Osteoblast (primary cell): ENCODE measurements around the gene BDKRB2. TPM values are rescaled to one million over a fixed set of nuclear protein-coding genes. Genes with fewer than 3 reads are reported as not detected.

Experiments used
- DNase-seq: peaks from one replicate; pipeline ENCODE4 v3.0.0; 2011; ENCODE audit warnings: low spot score, mixed read lengths; ENCODE audit not compliant: insufficient read length; ENCODE audit errors: missing footprints
- H2AFZ ChIP-seq: 2 replicates; pipeline ENCODE4 v1.6.0; 2011; ENCODE audit warnings: mild to moderate bottlenecking, low read length
- H3K27ac ChIP-seq: 2 replicates; pipeline ENCODE4 v1.5.1; 2011; ENCODE audit warnings: mild to moderate bottlenecking, low read depth, low read length, moderate library complexity
- H3K27me3 ChIP-seq: 2 replicates; pipeline ENCODE4 v1.6.0; 2012; ENCODE audit warnings: mild to moderate bottlenecking, control low read depth, inconsistent platforms, low read length, moderate library complexity; ENCODE audit not compliant: insufficient read depth
- H3K36me3 ChIP-seq: 2 replicates; pipeline ENCODE4 v1.5.1; 2011; ENCODE audit warnings: mild to moderate bottlenecking, low read length, control low read depth, moderate library complexity; ENCODE audit not compliant: insufficient read depth
- H3K4me1 ChIP-seq: 2 replicates; pipeline ENCODE4 v1.5.1; 2011; ENCODE audit warnings: mild to moderate bottlenecking, low read length, control low read depth, moderate library complexity; ENCODE audit not compliant: insufficient read depth
- H3K4me2 ChIP-seq: 2 replicates; pipeline ENCODE4 v1.6.0; 2011; ENCODE audit warnings: mild to moderate bottlenecking, low read length; ENCODE audit not compliant: insufficient read depth
- H3K4me3 ChIP-seq: fragments of 200-600 bp; sonication (generic); 3 replicates; pipeline ENCODE4 v1.5.1; 2012; ENCODE audit warnings: mild to moderate bottlenecking, low read length, inconsistent platforms; ENCODE audit not compliant: insufficient read depth
- H3K79me2 ChIP-seq: 2 replicates; pipeline ENCODE4 v1.6.0; 2012; ENCODE audit warnings: mild to moderate bottlenecking, low read length, control low read depth, inconsistent platforms; ENCODE audit not compliant: insufficient read depth
- H3K9me3 ChIP-seq: 2 replicates; pipeline ENCODE4 v1.5.1; 2011; ENCODE audit warnings: low read depth, low read length, control low read depth
- H4K20me1 ChIP-seq: 2 replicates; pipeline ENCODE4 v1.6.0; 2012; ENCODE audit warnings: mild to moderate bottlenecking, low read length, control low read depth; ENCODE audit not compliant: insufficient read depth
- total RNA-seq: library from RNA; depleted of rRNA; stranded (reverse); fragments of >200 nt; gene quantifications from 2 replicates; pipeline ENCODE4 v1.2.3, GENCODE V29; 2012
- TF ChIP-seq, protein P1 (sequence below): IDR thresholded peaks from 2 replicates; pipeline ENCODE4 v1.5.1; 2011; ENCODE audit warnings: mild to moderate bottlenecking, low read depth, low read length, moderate library complexity; ENCODE audit errors: extremely low read depth

BDKRB2 gene
- total RNA-seq, 1 donor = 7.6 TPM

DNA sequence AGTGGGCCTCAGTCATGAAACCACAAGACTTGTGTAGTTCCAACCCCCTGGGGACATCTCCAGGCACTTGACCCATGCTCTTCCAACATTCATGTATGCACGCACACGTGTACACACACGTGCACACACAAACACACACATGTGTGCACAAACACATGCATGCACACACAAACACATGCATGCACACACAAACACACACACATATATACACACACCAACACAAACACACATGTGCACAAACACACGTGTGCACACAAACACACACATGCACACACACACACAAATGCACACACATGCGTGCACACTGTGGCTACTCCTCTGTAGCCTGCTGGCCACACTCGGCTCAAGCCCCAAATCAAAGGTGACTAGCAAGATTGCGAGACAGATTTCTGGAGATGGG, 22.8 kb downstream of the BDKRB2 start:
- Histone ChIP-seq H3K4me2 (no peak overlapping the region), H3K4me1 (peaks cover 9% of the 10 kb centered on the region), H3K79me2 (no peaks in the 10 kb centered on the region), H3K27ac (no peak overlapping the region), H4K20me1 (peaks cover 2% of the 10 kb centered on the region), H3K36me3 (no peaks in the 10 kb centered on the region), H3K27me3 (no peaks in the 10 kb centered on the region), H3K9me3 (no peaks in the 10 kb centered on the region), H2AFZ (no peak overlapping the region), H3K4me3 (no peak overlapping the region)
- TF ChIP-seq, protein P1, sequence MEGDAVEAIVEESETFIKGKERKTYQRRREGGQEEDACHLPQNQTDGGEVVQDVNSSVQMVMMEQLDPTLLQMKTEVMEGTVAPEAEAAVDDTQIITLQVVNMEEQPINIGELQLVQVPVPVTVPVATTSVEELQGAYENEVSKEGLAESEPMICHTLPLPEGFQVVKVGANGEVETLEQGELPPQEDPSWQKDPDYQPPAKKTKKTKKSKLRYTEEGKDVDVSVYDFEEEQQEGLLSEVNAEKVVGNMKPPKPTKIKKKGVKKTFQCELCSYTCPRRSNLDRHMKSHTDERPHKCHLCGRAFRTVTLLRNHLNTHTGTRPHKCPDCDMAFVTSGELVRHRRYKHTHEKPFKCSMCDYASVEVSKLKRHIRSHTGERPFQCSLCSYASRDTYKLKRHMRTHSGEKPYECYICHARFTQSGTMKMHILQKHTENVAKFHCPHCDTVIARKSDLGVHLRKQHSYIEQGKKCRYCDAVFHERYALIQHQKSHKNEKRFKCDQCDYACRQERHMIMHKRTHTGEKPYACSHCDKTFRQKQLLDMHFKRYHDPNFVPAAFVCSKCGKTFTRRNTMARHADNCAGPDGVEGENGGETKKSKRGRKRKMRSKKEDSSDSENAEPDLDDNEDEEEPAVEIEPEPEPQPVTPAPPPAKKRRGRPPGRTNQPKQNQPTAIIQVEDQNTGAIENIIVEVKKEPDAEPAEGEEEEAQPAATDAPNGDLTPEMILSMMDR = no peak
- DNase-seq = no peak

DNA sequence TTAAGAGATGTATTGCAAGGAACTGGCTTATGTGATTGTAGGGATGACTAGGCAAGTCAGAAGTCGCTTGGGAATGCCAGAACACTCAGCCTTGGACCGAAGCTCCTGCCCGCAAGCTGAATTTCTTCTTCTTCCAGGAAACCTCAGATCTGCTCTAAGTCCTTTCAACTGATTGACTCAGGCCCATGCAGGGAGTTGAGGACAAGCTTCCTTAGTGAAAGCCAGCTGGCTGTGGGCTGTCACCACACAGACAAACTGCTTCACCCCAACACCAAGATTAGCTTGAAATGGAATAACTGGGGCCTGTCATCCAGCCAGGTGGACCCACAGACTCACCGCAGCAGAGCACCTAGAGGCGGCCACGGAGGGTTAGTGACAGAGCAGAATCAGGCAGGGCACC, 24.7 kb downstream of the BDKRB2 start:
- H3K4me3 ChIP-seq = no peak overlapping the region
- no peak for DNase-seq
- H3K27ac ChIP-seq = no peak overlapping the region
- peaks cover 2% of the 10 kb centered on the region for H4K20me1 ChIP-seq
- no peak overlapping the region for H2AFZ ChIP-seq
- H3K4me2 ChIP-seq = no peak overlapping the region
- no peaks in the 10 kb centered on the region for H3K27me3 ChIP-seq
- H3K36me3 ChIP-seq = no peaks in the 10 kb centered on the region
- no peaks in the 10 kb centered on the region for H3K79me2 ChIP-seq
- TF ChIP-seq, protein P1 = no peak
- H3K4me1 ChIP-seq = peaks cover 9% of the 10 kb centered on the region
- H3K9me3 ChIP-seq = no peaks in the 10 kb centered on the region

DNA sequence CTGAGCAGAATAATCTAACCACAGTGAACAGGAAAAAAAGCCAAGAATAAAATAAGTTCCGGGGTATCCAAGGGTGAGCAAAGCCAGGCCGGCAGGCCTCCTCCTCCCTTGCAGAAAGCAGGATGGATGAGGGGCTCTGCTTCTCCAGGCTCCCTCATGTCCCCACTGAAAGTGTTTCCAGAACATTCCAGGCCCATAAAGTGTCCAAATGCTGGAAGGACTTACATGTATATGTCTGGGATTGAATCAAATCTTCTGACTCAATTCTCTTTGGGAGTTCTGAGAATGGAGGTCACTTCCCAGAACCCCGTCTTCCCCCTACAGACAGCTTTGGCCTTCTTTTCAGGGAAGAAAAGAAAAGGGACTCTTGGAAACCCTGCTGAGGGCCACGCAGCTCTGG, 26.4 kb downstream of the BDKRB2 start:
- TF ChIP-seq, protein P1 = no peak
- Histone ChIP-seq H2AFZ (peak overlapping the region; percentile 9), H3K27ac (no peak overlapping the region)

DNA sequence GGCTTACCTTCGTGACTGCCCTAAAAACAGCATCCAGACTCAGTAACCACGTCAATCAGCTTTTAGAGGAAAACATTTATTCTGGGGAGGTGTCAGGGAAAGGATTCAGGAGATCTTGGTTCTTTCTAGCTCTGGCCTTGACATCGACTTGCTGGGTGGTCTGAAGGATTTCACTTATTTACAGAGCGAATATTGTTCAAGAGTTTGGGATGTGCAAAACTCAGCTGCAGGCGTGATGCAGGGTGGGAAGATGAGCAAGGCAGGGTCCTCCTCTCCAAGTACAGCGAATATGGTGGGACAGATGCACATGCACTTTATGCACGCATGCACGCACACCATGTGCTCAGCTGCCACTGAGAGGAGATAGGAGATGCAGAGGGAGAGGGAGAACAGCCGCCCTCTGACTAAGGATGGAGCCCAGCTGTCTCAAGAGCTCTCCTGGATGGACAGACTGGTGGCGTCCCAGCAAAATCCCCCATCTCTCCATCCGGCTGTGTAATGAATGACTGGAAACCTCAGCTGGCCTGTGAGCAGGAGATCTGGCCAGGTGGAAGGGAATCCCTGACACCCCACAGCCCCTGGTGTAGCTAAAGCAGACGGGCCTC, 27.0 kb downstream of the BDKRB2 start:
- no peaks in the 10 kb centered on the region for H3K79me2 ChIP-seq
- H3K9me3 ChIP-seq = no peaks in the 10 kb centered on the region
- no peaks in the 10 kb centered on the region for H3K27me3 ChIP-seq
- H3K4me2 ChIP-seq = no peak overlapping the region
- H3K27ac ChIP-seq = no peak overlapping the region
- no peaks in the 10 kb centered on the region for H3K36me3 ChIP-seq
- no peak for DNase-seq
- peaks cover 5% of the 10 kb centered on the region for H3K4me1 ChIP-seq
- peaks cover 2% of the 10 kb centered on the region for H4K20me1 ChIP-seq
- no peak overlapping the region for H2AFZ ChIP-seq
- TF ChIP-seq, protein P1 = no peak
- no peak overlapping the region for H3K4me3 ChIP-seq

More for the DNA sequence above, 26.4 kb downstream of the BDKRB2 start:
- Histone ChIP-seq H3K4me3 (no peak overlapping the region), H3K4me2 (no peak overlapping the region), H3K27me3 (no peaks in the 10 kb centered on the region), H3K79me2 (no peaks in the 10 kb centered on the region), H4K20me1 (peaks cover 2% of the 10 kb centered on the region), H3K9me3 (no peaks in the 10 kb centered on the region), H3K4me1 (peaks cover 6% of the 10 kb centered on the region), H3K36me3 (no peaks in the 10 kb centered on the region)
- DNase-seq = no peak
